Inflammatory macrophage treated with lipopolysaccharide for 1 hour (primary cell): ENCODE measurements around the gene NEK2.
A peak's percentile ranks its signal among the peaks of the same experiment; 100 is the strongest.
"Not testable (repeated sequence)": the region's sequence is repeated elsewhere in the genome, so short reads cannot be mapped to it uniquely, and the experiment has no call there.

ENCODE experiments used
- DNase-seq, 2 donors: peaks; one replicate each; pipeline ENCODE4 v3.0.0-alpha.2; 2020 to 2022

NEK2 gene

GRCh38 chr1:211648980-211649934, 26.2 kb downstream of the NEK2 start:
- DNase-seq = peak; percentile 26 to 61

- no peak for DNase-seq
These were observed 27.1 kb downstream of the NEK2 start for GRCh38 chr1:211648336-211648735.

- DNase-seq = no peak
These were observed 27.7 kb downstream of the NEK2 start for GRCh38 chr1:211647711-211648121.

- no peak for DNase-seq
These were observed 28.9 kb downstream of the NEK2 start for GRCh38 chr1:211646566-211646965.

- not testable (repeated sequence) for DNase-seq
These were observed 29.8 kb downstream of the NEK2 start for GRCh38 chr1:211645601-211646000.

- DNase-seq = no peak
These were observed 30.8 kb downstream of the NEK2 start for GRCh38 chr1:211644653-211645052.

- DNase-seq = no peak
These were observed 31.9 kb downstream of the NEK2 start for GRCh38 chr1:211643324-211644212.

- DNase-seq = no peak
These were observed 32.6 kb downstream of the NEK2 start for GRCh38 chr1:211642870-211643269.

GRCh38 chr1:211641942-211642341, 33.5 kb downstream of the NEK2 start:
- DNase-seq = no peak

GRCh38 chr1:211641044-211641800, 34.2 kb downstream of the NEK2 start:
- no peak for DNase-seq

GRCh38 chr1:211640301-211640630, 35.2 kb downstream of the NEK2 start:
- DNase-seq = no peak

GRCh38 chr1:211639475-211640300, 35.7 kb downstream of the NEK2 start:
- no peak for DNase-seq

GRCh38 chr1:211638689-211639101, 36.7 kb downstream of the NEK2 start:
- no peak for DNase-seq

- no peak for DNase-seq
These were observed 37.2 kb downstream of the NEK2 start for GRCh38 chr1:211638246-211638645.

GRCh38 chr1:211637066-211637465, 38.4 kb downstream of the NEK2 start:
- no peak for DNase-seq

- DNase-seq = not testable (repeated sequence)
These were observed 38.8 kb downstream of the NEK2 start for GRCh38 chr1:211636575-211637029.

GRCh38 chr1:211635597-211636205, 39.7 kb downstream of the NEK2 start:
- no peak for DNase-seq

- no peak for DNase-seq
These were observed 40.5 kb downstream of the NEK2 start for GRCh38 chr1:211634931-211635330.

GRCh38 chr1:211634461-211634860, 41.0 kb downstream of the NEK2 start:
- no peak for DNase-seq

- DNase-seq = no peak
These were observed 41.9 kb downstream of the NEK2 start for GRCh38 chr1:211633524-211633846.

GRCh38 chr1:211632808-211633523, 42.5 kb downstream of the NEK2 start:
- peak; percentile 48 to 80 for DNase-seq
